A673 (cell line): Measurements from ENCODE around the gene VTCN1. TPM values are rescaled to one million over a fixed set of nuclear protein-coding genes. Genes with fewer than 3 reads are reported as not detected.
A peak's percentile ranks its signal among the peaks of the same experiment; 100 is the strongest.
"Not testable (repeated sequence)": the region's sequence is repeated elsewhere in the genome, so short reads cannot be mapped to it uniquely, and the experiment has no call there.

Experiments used
- Bru-seq: library from RNA; stranded (reverse); fragments of 400-500 nt; gene quantifications from one replicate; lab custom pipeline; 2021; lab: Mats Ljungman, UMichigan
- BruChase-seq, 2 experiments: library from RNA; stranded (reverse); fragments of 400-500 nt; gene quantifications; one replicate each; lab custom pipeline; 2021; lab: Mats Ljungman, UMichigan
- BruUV-seq: library from RNA; stranded (reverse); fragments of 400-500 nt; replicated peaks from 2 replicates; lab custom pipeline; 2021; lab: Mats Ljungman, UMichigan
- CTCF ChIA-PET: fragments of 300-600 bp; sonication (Branson Sonifier 250); formaldehyde crosslinking; loops from one replicate; lab custom pipeline; 2022; ENCODE audit warnings: antibody characterized with exemption; lab: Charles Lee
- POLR2A ChIA-PET: fragments of 300-600 bp; sonication (Branson Sonifier 250); formaldehyde crosslinking; loops from one replicate; lab custom pipeline; 2022; ENCODE audit warnings: antibody characterized with exemption; ENCODE audit not compliant: low non-redundant PET; lab: Charles Lee
- DNase-seq: peaks from one replicate; pipeline ENCODE4 v3.0.0-alpha.2; 2015; ENCODE audit warnings: low spot score
- H3K27ac ChIP-seq: fragments of 200-600 bp; sonication (generic); 2 replicates; pipeline ENCODE4 v1.5.1; 2016; ENCODE audit warnings: mixed run types, low read depth, mild to moderate bottlenecking, mixed read lengths, antibody characterized with exemption, low read length; ENCODE audit not compliant: poor library complexity, severe bottlenecking
- H3K27me3 ChIP-seq: fragments of 200-600 bp; sonication (generic); replicated peaks from 2 replicates; pipeline ENCODE4 v1.6.1; 2017; ENCODE audit warnings: mixed run types, low read depth, mild to moderate bottlenecking, mixed read lengths, antibody characterized with exemption, low read length; ENCODE audit not compliant: insufficient read depth, poor library complexity
- H3K36me3 ChIP-seq: fragments of 200-600 bp; sonication (generic); 2 replicates; pipeline ENCODE4 v1.6.1; 2016; ENCODE audit warnings: mixed run types, mild to moderate bottlenecking, mixed read lengths, antibody characterized with exemption, low read length; ENCODE audit not compliant: insufficient read depth, poor library complexity, severe bottlenecking
- H3K4me1 ChIP-seq: fragments of 200-600 bp; sonication (generic); 2 replicates; pipeline ENCODE4 v1.6.1; 2017; ENCODE audit warnings: mixed run types, mild to moderate bottlenecking, mixed read lengths, antibody characterized with exemption, low read length; ENCODE audit not compliant: insufficient read depth, poor library complexity, severe bottlenecking
- H3K4me3 ChIP-seq: fragments of 200-600 bp; sonication (generic); 2 replicates; pipeline ENCODE4 v1.5.1; 2016; ENCODE audit warnings: low read depth, mixed run types, mild to moderate bottlenecking, mixed read lengths, low read length; ENCODE audit not compliant: poor library complexity, severe bottlenecking
- H3K9me3 ChIP-seq: fragments of 200-600 bp; sonication (generic); 2 replicates; pipeline ENCODE4 v1.6.1; 2016; ENCODE audit warnings: mixed run types, low read depth, mild to moderate bottlenecking, mixed read lengths, antibody characterized with exemption, low read length; ENCODE audit not compliant: poor library complexity, severe bottlenecking
- EZH2 ChIP-seq: fragments of 200-600 bp; sonication (generic); IDR thresholded peaks from 2 replicates; pipeline ENCODE4 v1.6.1; 2017; ENCODE audit warnings: borderline replicate concordance, low read depth, mild to moderate bottlenecking, mixed read lengths, antibody characterized with exemption, low read length; ENCODE audit not compliant: poor library complexity, severe bottlenecking
- intact Hi-C: fragments of 100-400 bp; cut with micrococcal nuclease; formaldehyde crosslinking; loops from one replicate; pipeline ENCODE4 v1.10.0; 2022; ENCODE audit not compliant: unreplicated experiment
- long read RNA-seq: library from polyadenylated mRNA; stranded (forward); transcript quantifications from one replicate; pipeline ENCODE4 v2.0.0, GENCODE V29; 2022
- total RNA-seq: library from RNA; stranded (reverse); gene quantifications from 2 replicates; pipeline ENCODE4 v1.2.3, GENCODE V29; 2021
- TF ChIP-seq, protein P1 (sequence below): fragments of 300-800, 200-600 bp; sonication (generic); conservative IDR thresholded peaks from 2 replicates; pipeline ENCODE4 v1.5.1; 2017; ENCODE audit warnings: low read depth, mild to moderate bottlenecking, antibody characterized with exemption, low read length, moderate library complexity, mixed read lengths

Gene VTCN1, protein sequence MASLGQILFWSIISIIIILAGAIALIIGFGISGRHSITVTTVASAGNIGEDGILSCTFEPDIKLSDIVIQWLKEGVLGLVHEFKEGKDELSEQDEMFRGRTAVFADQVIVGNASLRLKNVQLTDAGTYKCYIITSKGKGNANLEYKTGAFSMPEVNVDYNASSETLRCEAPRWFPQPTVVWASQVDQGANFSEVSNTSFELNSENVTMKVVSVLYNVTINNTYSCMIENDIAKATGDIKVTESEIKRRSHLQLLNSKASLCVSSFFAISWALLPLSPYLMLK
- total RNA-seq = not detected in 2 replicates
- Bru-seq, nascent RNA = percentile 4 among the genes with signal in this experiment
- BruChase-seq, experiment 1, labeled RNA remaining after a 2-hour chase = percentile 3 among the genes with signal in this experiment
- percentile 1 among the genes with signal in this experiment for BruChase-seq, experiment 2, labeled RNA remaining after a 6-hour chase
- long read RNA-seq = 0 reads

DNA sequence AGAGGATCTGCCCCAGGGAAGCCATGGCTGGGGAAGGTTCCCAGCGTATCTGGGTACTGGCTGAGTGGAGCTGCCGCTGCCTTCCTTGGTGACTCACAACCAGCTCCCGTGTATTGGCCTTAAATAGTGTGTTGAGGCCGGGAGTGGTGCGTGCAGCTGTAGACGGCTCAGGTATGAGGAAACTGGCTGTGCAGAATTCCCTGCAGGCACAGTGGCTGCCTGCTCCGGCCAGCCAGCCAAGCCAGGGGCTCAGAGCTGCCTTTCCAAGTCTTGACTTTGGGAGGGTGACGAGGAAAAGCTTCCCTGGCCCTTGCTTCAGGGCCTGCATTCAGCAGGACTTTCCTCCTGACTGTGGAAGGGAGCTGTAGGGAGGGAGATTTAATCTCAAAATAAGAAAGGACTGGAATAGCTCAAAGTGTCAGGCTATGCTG is at the start of gene VTCN1:
Gene VTCN1 (minus strand): TSS at position 97 of the 431 bp plus-strand sequence. CDS start 72 bp downstream, at position 25.
- CTCF ChIA-PET = interaction anchor here (0.7 kb wide), 1 partner anchor 488 kb away, joined by 3 read pairs; no protein-coding TSS in a partner anchor
- no peaks in the 10 kb centered on the region for H3K36me3 ChIP-seq
- no peak for DNase-seq
- no peak within 1 kb of the TSS for H3K4me3 ChIP-seq
- H3K4me1 ChIP-seq = no peaks in the 10 kb centered on the region
- BruUV-seq = no TSS peak
- no peak within 1 kb of the TSS for H3K27ac ChIP-seq
- H3K27me3 ChIP-seq = peaks cover 5% of the 10 kb centered on the region
- intact Hi-C loops = no loop called here
- no peaks in the 10 kb centered on the region for H3K9me3 ChIP-seq
- TF ChIP-seq EZH2 = no peak
- TF ChIP-seq, protein P1, sequence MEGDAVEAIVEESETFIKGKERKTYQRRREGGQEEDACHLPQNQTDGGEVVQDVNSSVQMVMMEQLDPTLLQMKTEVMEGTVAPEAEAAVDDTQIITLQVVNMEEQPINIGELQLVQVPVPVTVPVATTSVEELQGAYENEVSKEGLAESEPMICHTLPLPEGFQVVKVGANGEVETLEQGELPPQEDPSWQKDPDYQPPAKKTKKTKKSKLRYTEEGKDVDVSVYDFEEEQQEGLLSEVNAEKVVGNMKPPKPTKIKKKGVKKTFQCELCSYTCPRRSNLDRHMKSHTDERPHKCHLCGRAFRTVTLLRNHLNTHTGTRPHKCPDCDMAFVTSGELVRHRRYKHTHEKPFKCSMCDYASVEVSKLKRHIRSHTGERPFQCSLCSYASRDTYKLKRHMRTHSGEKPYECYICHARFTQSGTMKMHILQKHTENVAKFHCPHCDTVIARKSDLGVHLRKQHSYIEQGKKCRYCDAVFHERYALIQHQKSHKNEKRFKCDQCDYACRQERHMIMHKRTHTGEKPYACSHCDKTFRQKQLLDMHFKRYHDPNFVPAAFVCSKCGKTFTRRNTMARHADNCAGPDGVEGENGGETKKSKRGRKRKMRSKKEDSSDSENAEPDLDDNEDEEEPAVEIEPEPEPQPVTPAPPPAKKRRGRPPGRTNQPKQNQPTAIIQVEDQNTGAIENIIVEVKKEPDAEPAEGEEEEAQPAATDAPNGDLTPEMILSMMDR = no peak
- POLR2A ChIA-PET = no interaction called here

DNA sequence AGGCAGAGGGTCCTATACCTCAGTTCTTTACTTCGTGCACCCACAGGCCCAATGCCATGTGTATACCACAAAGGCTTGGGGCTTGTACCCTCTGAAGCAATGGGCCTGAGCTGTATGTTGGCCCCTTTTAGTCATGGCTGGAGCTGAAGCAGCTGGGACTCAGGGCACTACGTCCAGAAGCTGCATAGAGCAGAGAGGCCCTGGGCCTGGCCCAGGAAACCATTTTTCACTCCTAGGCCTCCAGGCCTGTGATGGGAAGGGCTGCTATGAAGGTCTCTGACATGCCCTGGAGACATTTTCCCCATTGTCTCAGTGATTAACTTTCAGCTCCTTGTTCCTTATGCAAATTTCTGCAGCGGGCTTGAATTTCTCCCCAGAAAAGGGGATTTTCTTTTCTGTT is 48.1 kb upstream of the VTCN1 start:
- H3K9me3 ChIP-seq = no peaks in the 10 kb centered on the region
- H3K4me1 ChIP-seq = no peaks in the 10 kb centered on the region
- no peak for DNase-seq
- ChIA-PET POLR2A (no interaction called here), CTCF (no interaction called here)
- H3K27ac ChIP-seq = no peak overlapping the region
- no peak for TF ChIP-seq EZH2
- TF ChIP-seq, protein P1 = no peak
- intact Hi-C loops = no loop called here
- H3K36me3 ChIP-seq = no peaks in the 10 kb centered on the region
- BruUV-seq = no TSS peak
- no peaks in the 10 kb centered on the region for H3K27me3 ChIP-seq
- H3K4me3 ChIP-seq = no peak overlapping the region

DNA sequence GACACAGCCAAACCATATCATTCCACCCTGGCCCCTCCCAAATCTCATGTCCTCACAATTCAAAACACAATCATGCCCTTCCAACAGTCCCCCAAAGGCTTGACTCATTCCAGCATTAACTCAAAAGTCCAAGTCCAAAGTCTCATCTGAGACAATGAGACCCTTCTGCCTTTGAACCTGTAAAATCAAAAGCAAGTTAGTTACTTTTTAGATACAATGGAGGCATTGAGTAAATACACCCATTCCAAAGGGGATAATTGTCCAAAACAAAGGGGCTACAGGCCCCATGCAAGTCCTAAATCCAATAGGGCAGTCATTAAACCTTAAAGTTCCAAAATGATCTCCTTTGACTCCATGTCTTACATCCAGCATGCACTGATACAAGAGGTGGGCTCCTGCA is 47.3 kb upstream of the VTCN1 start:
- H3K4me1 ChIP-seq, CTCF ChIA-PET, H3K27me3 ChIP-seq, DNase-seq, intact Hi-C loops, H3K36me3 ChIP-seq, H3K9me3 ChIP-seq, BruUV-seq, POLR2A ChIA-PET, H3K4me3 ChIP-seq, H3K27ac ChIP-seq: not testable (repeated sequence)
